Stimulated activated CD4-positive, alpha-beta T cell treated with anti-CD3 and anti-CD28 coated beads, Interleukin-12 subunit alpha, Interleukin-12 subunit beta, amount 100 ng/mL, for 24 hours (primary cell): Measurements from ENCODE around the gene MRPS25.

Experiments used
- DNase-seq, 2 experiments: peaks; one replicate each; pipeline ENCODE4 v3.0.0-alpha.2; 2020; ENCODE audit warnings: low read depth in 2 of 2

Gene MRPS25

GRCh38 chr3:15064835-15065549, at the start of gene MRPS25:
MRPS25 (minus strand) TSS chr3:15065315; CDS start chr3:15065194, 121 bp downstream.
- peak; percentile 84 to 85 for DNase-seq

DNA sequence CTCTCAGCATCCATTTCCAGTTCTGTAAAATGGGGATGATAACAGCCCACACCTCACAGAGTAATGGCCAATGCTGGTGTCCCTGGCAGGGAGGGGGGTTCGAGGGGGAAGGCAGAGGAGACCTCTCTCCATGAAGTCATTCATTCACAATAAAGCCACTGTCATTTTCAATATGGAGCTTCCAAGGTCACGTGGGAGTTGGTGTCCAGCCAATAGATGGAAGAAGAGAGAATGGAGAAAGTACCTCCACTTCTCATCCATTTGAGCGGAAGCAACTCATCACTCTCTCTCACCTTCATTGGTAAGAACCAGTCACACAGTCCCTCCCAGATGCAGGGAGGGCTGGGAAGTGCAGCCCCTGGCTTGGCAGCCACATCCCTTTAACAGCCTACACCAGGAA, 48.8 kb upstream of the MRPS25 start:
- DNase-seq: no peak

DNA sequence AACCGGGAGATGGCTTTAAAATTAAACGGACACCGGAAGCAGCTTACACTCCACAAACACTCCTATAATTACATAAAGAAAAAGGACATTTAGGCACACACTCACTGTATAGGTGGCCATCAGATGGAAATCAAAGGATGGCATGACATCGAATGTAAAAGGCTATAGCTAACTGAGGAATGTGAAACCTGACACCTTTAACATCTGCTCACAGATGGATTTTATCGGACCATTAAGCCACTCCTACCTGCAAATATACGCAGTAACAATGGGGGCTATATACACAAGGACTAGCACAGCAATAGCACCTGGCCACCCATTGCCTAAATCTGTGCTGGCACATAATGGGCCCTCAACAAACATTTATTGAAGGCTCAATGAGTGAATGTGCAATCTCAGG, 48.4 kb upstream of the MRPS25 start:
- no peak for DNase-seq

DNA sequence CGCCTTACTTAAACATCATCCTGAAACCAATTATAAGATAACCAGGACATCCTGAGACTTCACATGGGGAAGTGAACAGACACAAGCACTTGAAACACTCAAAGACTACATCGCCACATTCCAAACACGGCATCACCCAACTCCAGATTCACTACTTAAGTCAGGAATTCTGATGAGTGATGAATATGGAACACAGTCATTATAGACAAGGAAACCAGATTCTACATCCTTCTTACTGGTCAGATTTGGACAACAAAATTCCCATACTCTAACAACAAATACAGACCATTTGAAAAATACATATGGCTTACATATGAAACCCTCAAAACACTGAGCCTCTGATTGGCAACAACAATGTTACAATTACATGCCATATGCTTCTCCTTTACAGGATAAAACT, 46.9 kb upstream of the MRPS25 start:
- DNase-seq: no peak

GRCh38 chr3:15110206-15110605, 45.1 kb upstream of the MRPS25 start:
- no peak for DNase-seq

- no peak for DNase-seq
Measured at GRCh38 chr3:15108869-15109268, 43.8 kb upstream of the MRPS25 start.

- peak; percentile 35 to 64 for DNase-seq
Measured at GRCh38 chr3:15108082-15108545, 43.0 kb upstream of the MRPS25 start.

GRCh38 chr3:15107075-15107947, 42.2 kb upstream of the MRPS25 start:
- no peak for DNase-seq

GRCh38 chr3:15102836-15103235, 37.7 kb upstream of the MRPS25 start:
- no peak for DNase-seq

GRCh38 chr3:15102256-15102655, 37.1 kb upstream of the MRPS25 start:
- no peak for DNase-seq

DNA sequence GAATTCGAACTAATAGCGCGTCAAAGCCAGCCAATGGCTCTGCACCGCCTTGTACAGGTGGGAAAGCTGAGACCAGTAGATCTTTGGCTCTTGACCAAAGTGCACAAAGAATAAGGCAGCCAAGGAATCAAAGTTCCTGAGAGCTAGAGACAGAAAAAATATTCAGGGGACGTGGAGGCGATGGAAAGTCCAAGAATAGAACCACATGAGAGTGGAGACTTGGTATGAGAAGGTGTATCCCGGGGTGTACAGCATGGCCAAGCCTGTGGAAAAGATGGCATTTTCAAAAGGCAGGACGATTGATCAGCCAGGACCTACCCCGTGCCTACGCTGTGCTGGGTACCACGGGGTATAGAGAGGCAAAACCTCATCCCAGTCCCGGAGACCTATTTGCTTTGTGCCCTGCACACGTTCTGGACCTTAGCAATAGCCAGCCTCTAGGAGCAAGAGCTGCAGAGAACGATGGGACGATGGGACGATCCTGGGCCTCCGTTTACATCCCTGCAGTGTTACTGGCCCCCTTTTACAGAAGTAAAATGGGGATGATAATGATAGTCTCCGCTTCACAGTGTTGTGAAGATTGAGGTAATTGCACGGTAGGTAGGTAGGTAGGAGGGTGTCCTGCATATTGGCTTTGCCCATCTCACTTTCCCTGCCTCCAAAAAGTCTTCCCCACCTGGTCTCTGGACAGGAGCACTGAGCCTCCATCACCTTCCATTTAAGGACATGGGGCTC, 34.4 kb upstream of the MRPS25 start:
- DNase-seq: peak in 1 of 2 experiments; percentile 9

- DNase-seq: peak; percentile 91 to 93
Measured at GRCh38 chr3:15098503-15099363, 33.6 kb upstream of the MRPS25 start, which contains the start of gene RBSN. RBSN (minus strand) TSS chr3:15099148; CDS start chr3:15096120, 3,028 bp downstream.

GRCh38 chr3:15097891-15098290, 32.8 kb upstream of the MRPS25 start:
- peak in 1 of 2 experiments; percentile 19 for DNase-seq

- no peak for DNase-seq
Measured at GRCh38 chr3:15096046-15096445, 30.9 kb upstream of the MRPS25 start.

- DNase-seq: no peak
Measured at GRCh38 chr3:15094187-15094875, 29.2 kb upstream of the MRPS25 start.

- DNase-seq: no peak
Measured at GRCh38 chr3:15092686-15093085, 27.6 kb upstream of the MRPS25 start.

DNA sequence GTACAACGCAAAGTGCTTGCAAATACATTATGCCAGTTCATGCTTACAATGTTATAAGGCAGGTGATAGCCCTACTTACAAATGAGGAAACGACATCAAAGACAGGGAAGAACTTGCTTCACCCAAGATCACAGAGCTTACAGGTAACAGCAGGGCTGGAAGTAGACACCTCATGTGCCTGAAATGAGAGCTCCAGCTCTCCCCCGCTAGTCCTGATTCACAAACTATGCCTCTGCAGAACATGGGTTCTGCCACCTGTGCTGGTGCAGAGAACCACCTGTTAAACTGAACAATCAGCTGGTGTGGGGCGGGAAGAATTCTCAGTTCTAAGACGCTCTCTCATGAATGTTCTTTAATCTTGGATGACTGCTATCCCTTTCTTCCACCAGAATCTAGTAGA, 26.5 kb upstream of the MRPS25 start:
- no peak for DNase-seq

GRCh38 chr3:15089201-15089600, 24.1 kb upstream of the MRPS25 start:
- DNase-seq: no peak

GRCh38 chr3:15086699-15087098, 21.6 kb upstream of the MRPS25 start:
- no peak for DNase-seq

DNA sequence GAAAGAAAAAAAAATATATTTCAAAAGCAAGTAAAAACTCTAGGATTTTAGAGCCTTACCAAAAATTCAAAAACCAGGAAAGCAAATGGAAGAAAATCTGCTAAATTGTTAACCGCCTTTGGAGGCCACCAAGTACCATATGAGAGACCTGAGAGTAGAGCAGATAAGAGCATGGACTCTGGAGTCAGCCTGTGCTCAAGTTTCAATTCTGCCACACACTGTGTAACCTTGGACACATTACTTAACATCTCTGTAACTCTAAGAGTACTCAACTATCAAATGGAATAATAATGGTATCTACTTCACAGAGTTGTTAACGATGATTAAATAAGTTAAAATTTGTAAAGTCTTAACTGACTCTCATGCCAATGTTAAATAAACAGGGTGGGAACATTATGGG, 21.1 kb upstream of the MRPS25 start:
- DNase-seq: no peak
